T-helper 2 cell treated with Interferon-gamma antibody and Interleukin-4, amounts not matched to agents 100 ng/mL and 5 ng/mL, for 36 hours (primary cell): ENCODE measurements around the gene ASMTL. TPM values are rescaled to one million over a fixed set of nuclear protein-coding genes. Genes with fewer than 3 reads are reported as not detected.
"Not testable (repeated sequence)": the region's sequence is repeated elsewhere in the genome, so short reads cannot be mapped to it uniquely, and the experiment has no call there.

Experiments
- intact Hi-C: fragments of 100-400 bp; cut with micrococcal nuclease; formaldehyde crosslinking; loops from one replicate; pipeline ENCODE4 v1.15.1; 2023
- total RNA-seq: library from RNA; stranded (reverse); gene quantifications from 2 replicates; pipeline ENCODE4 v1.2.3, GENCODE V29; 2022

Gene ASMTL
- total RNA-seq, 1 donor from 2014 or later: 44.3 TPM

- intact Hi-C loops: no loop called here
These were observed 40.1 kb downstream of the ASMTL start for GRCh38 chrX:1412551-1413161.

- intact Hi-C loops: no loop called here
These were observed 41.4 kb downstream of the ASMTL start for GRCh38 chrX:1411326-1411725.

GRCh38 chrX:1407035-1407434 lies 45.7 kb downstream of the ASMTL start:
- intact Hi-C loops: no loop called here

GRCh38 chrX:1405769-1406168 lies 46.9 kb downstream of the ASMTL start:
- intact Hi-C loops: not testable (repeated sequence)

GRCh38 chrX:1403867-1404266 lies 48.8 kb downstream of the ASMTL start:
- intact Hi-C loops: not testable (repeated sequence)

- intact Hi-C loops: no loop called here
These were observed 49.5 kb downstream of the ASMTL start for GRCh38 chrX:1403228-1403627.

GRCh38 chrX:1401611-1402430 lies 50.9 kb downstream of the ASMTL start:
- intact Hi-C loops: no loop called here

- intact Hi-C loops: no loop called here
These were observed 51.8 kb downstream of the ASMTL start for GRCh38 chrX:1400742-1401471.

GRCh38 chrX:1400049-1400448 lies 52.7 kb downstream of the ASMTL start:
- intact Hi-C loops: no loop called here

GRCh38 chrX:1398431-1399340 lies 54.0 kb downstream of the ASMTL start:
- intact Hi-C loops: no loop called here

GRCh38 chrX:1397441-1398270 lies 55.1 kb downstream of the ASMTL start:
- intact Hi-C loops: no loop called here

- intact Hi-C loops: no loop called here
These were observed 55.7 kb downstream of the ASMTL start for GRCh38 chrX:1397001-1397400.

- intact Hi-C loops: no loop called here
These were observed 57.0 kb downstream of the ASMTL start for GRCh38 chrX:1395646-1396216.

- intact Hi-C loops: loop anchor here (5.0 kb wide), 2 partner anchors 1008 to 1107 kb away; partner anchors contain the start of genes DHRSX, PPP2R3B and ZBED1
These were observed 57.8 kb downstream of the ASMTL start for GRCh38 chrX:1394731-1395501.

GRCh38 chrX:1393871-1394615 lies 58.7 kb downstream of the ASMTL start:
- intact Hi-C loops: loop anchor here (2.0 to 5.0 kb wide), 4 partner anchors 57 to 1108 kb away; partner anchors contain the start of genes DHRSX, IL3RA, PPP2R3B and ZBED1

- intact Hi-C loops: loop anchor here (1.0 to 5.0 kb wide), 10 partner anchors 56 to 1217 kb away; partner anchors contain the start of genes AKAP17A, DHRSX, GTPBP6 and IL3RA
These were observed 60.2 kb downstream of the ASMTL start for GRCh38 chrX:1392376-1393068.

GRCh38 chrX:1391707-1392375 lies 60.9 kb downstream of the ASMTL start, which contains the start of gene SLC25A6:
Gene SLC25A6 (minus strand): TSS chrX:1392113. CDS start chrX:1392009, 104 bp downstream.
- intact Hi-C loops: loop anchor here (1.0 to 5.0 kb wide), 11 partner anchors 55 to 1217 kb away; partner anchors contain the start of genes AKAP17A, DHRSX, GTPBP6 and IL3RA
